Trophoblast cell (in vitro differentiated cells and primary cell): ENCODE results near the gene NOS3.
A peak's percentile ranks its signal among the peaks of the same experiment; 100 is the strongest.

ENCODE experiments used
- DNase-seq, 2 donors: peaks; one replicate each; pipeline ENCODE4 v3.0.0-alpha.2; 2016
- H2AFZ ChIP-seq: 2 replicates; pipeline ENCODE4 v1.6.1; 2013; ENCODE audit warnings: low read length, moderate library complexity, mild to moderate bottlenecking; ENCODE audit not compliant: insufficient read depth, poor library complexity
- H2AK5ac ChIP-seq: 2 replicates; pipeline ENCODE4 v1.6.1; 2013; ENCODE audit warnings: mild to moderate bottlenecking, low read length
- H2BK120ac ChIP-seq: 2 replicates; pipeline ENCODE4 v1.6.1; 2013; ENCODE audit warnings: low read length, mild to moderate bottlenecking, moderate library complexity; ENCODE audit not compliant: insufficient read depth, poor library complexity
- H2BK12ac ChIP-seq: 2 replicates; pipeline ENCODE4 v1.6.1; 2013; ENCODE audit warnings: mild to moderate bottlenecking, low read length, moderate library complexity
- H2BK5ac ChIP-seq: 2 replicates; pipeline ENCODE4 v1.6.1; 2013; ENCODE audit warnings: low read length, low read depth, moderate library complexity, mild to moderate bottlenecking; ENCODE audit not compliant: poor library complexity
- H3K14ac ChIP-seq: 2 replicates; pipeline ENCODE4 v1.6.1; 2013; ENCODE audit warnings: mild to moderate bottlenecking, low read length
- H3K18ac ChIP-seq: 2 replicates; pipeline ENCODE4 v1.6.1; 2013; ENCODE audit warnings: mild to moderate bottlenecking, low read length
- H3K23ac ChIP-seq: 2 replicates; pipeline ENCODE4 v1.6.1; 2013; ENCODE audit warnings: low read length
- H3K27ac ChIP-seq: 2 replicates; pipeline ENCODE4 v1.5.1; 2013; ENCODE audit warnings: low read depth, mild to moderate bottlenecking, inconsistent platforms, low read length, moderate library complexity
- H3K27me3 ChIP-seq: 2 replicates; pipeline ENCODE4 v1.6.1; 2013; ENCODE audit warnings: inconsistent platforms, mild to moderate bottlenecking, low read length, moderate library complexity; ENCODE audit not compliant: insufficient read depth
- H3K36me3 ChIP-seq, 2 experiments: 1 replicate in 1 of 2; 2 replicates in 1 of 2; pipeline ENCODE4 v1.6.1; 2013; ENCODE audit warnings: low read length in 2 of 2, mild to moderate bottlenecking in 2 of 2, moderate library complexity in 1 of 2; ENCODE audit not compliant: insufficient read depth in 2 of 2, control insufficient read depth in 1 of 2
- H3K4ac ChIP-seq: 2 replicates; pipeline ENCODE4 v1.6.1; 2013; ENCODE audit warnings: low read depth, mild to moderate bottlenecking, low read length, moderate library complexity
- H3K4me1 ChIP-seq, 2 experiments: 1 replicate in 1 of 2; 2 replicates in 1 of 2; pipeline ENCODE4 v1.6.1; 2013; ENCODE audit warnings: low read length in 2 of 2, mild to moderate bottlenecking in 2 of 2, moderate library complexity in 1 of 2; ENCODE audit not compliant: insufficient read depth in 2 of 2, control insufficient read depth in 1 of 2
- H3K4me2 ChIP-seq: 2 replicates; pipeline ENCODE4 v1.6.1; 2013; ENCODE audit warnings: inconsistent platforms, mild to moderate bottlenecking, low read length, moderate library complexity
- H3K4me3 ChIP-seq: 2 replicates; pipeline ENCODE4 v1.5.1; 2013; ENCODE audit warnings: mild to moderate bottlenecking, low read depth, low read length, inconsistent platforms
- H3K79me1 ChIP-seq: one replicate; pipeline ENCODE4 v1.6.1; 2013; ENCODE audit warnings: low read length
- H3K79me2 ChIP-seq: 2 replicates; pipeline ENCODE4 v1.6.1; 2013; ENCODE audit warnings: low read length, mild to moderate bottlenecking; ENCODE audit not compliant: control insufficient read depth, insufficient read depth, poor library complexity
- H3K9ac ChIP-seq: 2 replicates; pipeline ENCODE4 v1.6.1; 2013; ENCODE audit warnings: mild to moderate bottlenecking, low read length
- H3K9me3 ChIP-seq: 2 replicates; pipeline ENCODE4 v1.6.1; 2013; ENCODE audit warnings: low read depth, mild to moderate bottlenecking, control low read depth, inconsistent platforms, low read length; ENCODE audit not compliant: insufficient read depth
- H4K12ac ChIP-seq: 2 replicates; pipeline ENCODE4 v1.6.1; 2013; ENCODE audit warnings: low read depth, mild to moderate bottlenecking, low read length, moderate library complexity
- H4K8ac ChIP-seq: 2 replicates; pipeline ENCODE4 v1.6.1; 2013; ENCODE audit warnings: low read depth, mild to moderate bottlenecking, low read length, moderate library complexity
- H4K91ac ChIP-seq: one replicate; pipeline ENCODE4 v1.6.1; 2013; ENCODE audit warnings: low read depth, mild to moderate bottlenecking, low read length, moderate library complexity
- WGBS: extraction: QIAGEN DNeasy Blood & Tissue Kit; methylation state at CpG from one replicate; pipeline ENCODE4 v1.1.7; 2013; ENCODE audit warnings: missing lambda C conversion rate; ENCODE audit not compliant: insufficient read length, insufficient coverage; ENCODE audit errors: extremely low coverage; 5-methylcytosine and 5-hydroxymethylcytosine counted together

Gene NOS3

GRCh38 chr7:151057506-151057988 is 66.7 kb downstream of the NOS3 start, which contains the start of gene CDK5:
TSS of gene CDK5 (minus strand) at chr7:151057897. CDS start at chr7:151057848, 49 bp downstream.
- Histone ChIP-seq H2BK120ac (peak within 1 kb of the TSS; percentile 69), H3K4me3 (peak within 1 kb of the TSS; percentile 63), H4K91ac (peak within 1 kb of the TSS; percentile 88), H4K8ac (peak within 1 kb of the TSS; percentile 95), H3K18ac (peak within 1 kb of the TSS; percentile 77), H3K4me2 (peak within 1 kb of the TSS; percentile 90), H3K9me3 (no peaks in the 10 kb centered on the region), H4K12ac (peak within 1 kb of the TSS; percentile 82), H3K4me1 (peaks cover 44% of the 10 kb centered on the region in 2 experiments), H3K14ac (peak within 1 kb of the TSS; percentile 87), H2BK5ac (peak within 1 kb of the TSS; percentile 81), H2AK5ac (peak within 1 kb of the TSS; percentile 82), H3K79me2 (peaks cover 25% of the 10 kb centered on the region), H3K79me1 (peaks cover 37% of the 10 kb centered on the region), H3K23ac (no peak within 1 kb of the TSS), H3K36me3 (peaks cover 3 to 6% of the 10 kb centered on the region in 2 experiments), H2AFZ (peak within 1 kb of the TSS; percentile 58), H3K4ac (peak within 1 kb of the TSS; percentile 48), H3K27ac (peak within 1 kb of the TSS; percentile 84), H2BK12ac (peak within 1 kb of the TSS; percentile 37), H3K9ac (peak within 1 kb of the TSS; percentile 75), H3K27me3 (no peaks in the 10 kb centered on the region)
- no CpG with 5 or more reads among the region's 30 CpGs for WGBS
- no peak for DNase-seq

GRCh38 chr7:151057989-151058780 is 67.4 kb downstream of the NOS3 start:
- H2BK120ac ChIP-seq = peak overlapping the region; percentile 69
- no CpG with 5 or more reads among the region's 46 CpGs for WGBS
- H2BK5ac ChIP-seq = peak overlapping the region; percentile 81
- H3K23ac ChIP-seq = no peak overlapping the region
- H2BK12ac ChIP-seq = peak overlapping the region; percentile 37
- H3K18ac ChIP-seq = peak overlapping the region; percentile 77
- peaks cover 26% of the 10 kb centered on the region for H3K79me2 ChIP-seq
- no peaks in the 10 kb centered on the region for H3K27me3 ChIP-seq
- no peaks in the 10 kb centered on the region for H3K9me3 ChIP-seq
- peaks cover 40% of the 10 kb centered on the region for H3K79me1 ChIP-seq
- DNase-seq = peak; percentile 99
- H3K4me2 ChIP-seq = peak overlapping the region; percentile 90
- H3K14ac ChIP-seq = peak overlapping the region; percentile 87
- peak overlapping the region; percentile 75 for H3K9ac ChIP-seq
- peaks cover 3 to 6% of the 10 kb centered on the region in 2 experiments for H3K36me3 ChIP-seq
- peak overlapping the region; percentile 58 for H2AFZ ChIP-seq
- peak overlapping the region; percentile 95 for H4K8ac ChIP-seq
- H3K27ac ChIP-seq = peak overlapping the region; percentile 84
- peak overlapping the region; percentile 48 for H3K4ac ChIP-seq
- H4K12ac ChIP-seq = peak overlapping the region; percentile 82
- H3K4me3 ChIP-seq = peak overlapping the region; percentile 63
- peak overlapping the region; percentile 88 for H4K91ac ChIP-seq
- H2AK5ac ChIP-seq = peak overlapping the region; percentile 82
- H3K4me1 ChIP-seq = peaks cover 47% of the 10 kb centered on the region in 2 experiments

DNA sequence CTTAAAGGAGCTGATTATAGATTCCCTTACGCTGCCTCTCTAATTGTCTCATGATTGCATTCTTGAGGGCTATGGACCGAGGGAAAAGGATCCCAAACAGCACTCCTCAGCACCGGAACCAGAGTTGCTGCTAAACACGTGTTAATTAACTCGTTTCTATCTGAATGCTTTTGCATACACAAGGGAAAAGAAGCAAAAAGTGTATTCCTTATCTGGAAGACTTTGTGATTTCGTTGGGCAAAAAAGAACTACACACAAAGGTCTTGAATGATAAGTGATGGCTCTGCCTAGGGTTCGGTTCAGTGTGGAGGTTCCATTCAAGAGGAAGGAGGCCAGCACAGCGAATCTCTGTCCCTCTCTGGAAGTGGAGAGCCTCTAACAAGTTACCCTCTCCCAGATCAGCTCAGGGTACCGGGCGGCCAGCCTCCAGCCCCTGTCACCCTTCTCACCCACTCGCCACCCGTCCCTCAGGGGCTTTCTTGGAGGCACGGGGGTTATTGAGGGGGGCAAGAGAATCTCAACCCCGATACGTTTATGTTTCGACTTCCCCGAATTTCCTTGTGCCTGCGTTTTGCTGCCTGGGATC is 68.1 kb downstream of the NOS3 start:
- H2AK5ac ChIP-seq = peak overlapping the region; percentile 82
- WGBS = no CpG with 5 or more reads among the region's 18 CpGs
- H3K4me2 ChIP-seq = peak overlapping the region; percentile 90

GRCh38 chr7:151059367-151060112 is 68.7 kb downstream of the NOS3 start, which contains the start of gene SLC4A2:
TSS of gene SLC4A2 (plus strand) at chr7:151059589. CDS start at chr7:151061988, 2,399 bp downstream.
- Histone ChIP-seq H2BK12ac (peak within 1 kb of the TSS; percentile 30), H4K91ac (peak within 1 kb of the TSS; percentile 89), H3K27me3 (no peaks in the 10 kb centered on the region), H3K14ac (peak within 1 kb of the TSS; percentile 91), H2AFZ (peak within 1 kb of the TSS; percentile 82), H3K79me1 (peaks cover 47% of the 10 kb centered on the region), H3K4ac (peak within 1 kb of the TSS; percentile 85), H3K79me2 (peaks cover 26% of the 10 kb centered on the region), H3K4me1 (peaks cover 50% of the 10 kb centered on the region in 2 experiments), H4K12ac (peak within 1 kb of the TSS; percentile 82), H3K27ac (peak within 1 kb of the TSS; percentile 84), H2AK5ac (peak within 1 kb of the TSS; percentile 82), H3K36me3 (peaks cover 9 to 12% of the 10 kb centered on the region in 2 experiments), H2BK120ac (peak within 1 kb of the TSS; percentile 82), H3K4me2 (peak within 1 kb of the TSS; percentile 95), H2BK5ac (peak within 1 kb of the TSS; percentile 89), H3K18ac (peak within 1 kb of the TSS; percentile 93), H3K9ac (peak within 1 kb of the TSS; percentile 84), H3K9me3 (no peaks in the 10 kb centered on the region), H4K8ac (peak within 1 kb of the TSS; percentile 95), H3K23ac (no peak within 1 kb of the TSS), H3K4me3 (peak within 1 kb of the TSS; percentile 79)
- peak; percentile 41 to 82 for DNase-seq
- no CpG with 5 or more reads among the region's 75 CpGs for WGBS

More for the DNA sequence above, 68.1 kb downstream of the NOS3 start:
- Histone ChIP-seq H3K79me2 (peaks cover 26% of the 10 kb centered on the region), H3K79me1 (peaks cover 44% of the 10 kb centered on the region), H4K8ac (peak overlapping the region; percentile 95), H4K91ac (peak overlapping the region; percentile 89), H3K9me3 (no peaks in the 10 kb centered on the region), H3K18ac (peak overlapping the region; percentile 93), H3K23ac (no peak overlapping the region), H3K4me3 (peak overlapping the region; percentile 66), H3K36me3 (peaks cover 3 to 9% of the 10 kb centered on the region in 2 experiments), H3K27ac (peak overlapping the region; percentile 84), H2AFZ (peak overlapping the region; percentile 82), H2BK12ac (peak overlapping the region; percentile 30), H3K27me3 (no peaks in the 10 kb centered on the region), H3K4me1 (peaks cover 50% of the 10 kb centered on the region in 2 experiments), H2BK120ac (peak overlapping the region; percentile 79), H3K14ac (peak overlapping the region; percentile 91), H3K4ac (peak overlapping the region; percentile 85), H3K9ac (peak overlapping the region; percentile 84), H2BK5ac (peak overlapping the region; percentile 81), H4K12ac (peak overlapping the region; percentile 82)
- peak in 1 of 2 donors; percentile 45 for DNase-seq
